NCI-H460 (cell line): Measurements from ENCODE around the gene KRT24. TPM values are rescaled to one million over a fixed set of nuclear protein-coding genes. Genes with fewer than 3 reads are reported as not detected.
A peak's percentile ranks its signal among the peaks of the same experiment; 100 is the strongest.
"Not testable (repeated sequence)": the region's sequence is repeated elsewhere in the genome, so short reads cannot be mapped to it uniquely, and the experiment has no call there.

Experiments used
- DNase-seq: peaks from one replicate; pipeline ENCODE4 v3.0.0-alpha.2; 2016; ENCODE audit warnings: low read depth; ENCODE audit errors: extremely low read depth
- polyA plus RNA-seq: library from polyadenylated mRNA; depleted of rRNA; stranded (reverse); fragments of >200 nt; gene quantifications from 2 replicates; pipeline ENCODE4 v1.2.3, GENCODE V29; 2014; cell fraction: nucleus; rRNA removed
- total RNA-seq: library from RNA; depleted of rRNA; stranded (reverse); fragments of >200 nt; shearing (Covaris generic); gene quantifications from 2 replicates; pipeline ENCODE4 v1.2.3, GENCODE V29; 2014; rRNA removed

The KRT24 gene
- total RNA-seq = not detected in 2 replicates
- polyA plus RNA-seq = not detected in 2 replicates

- DNase-seq = no peak
Observed at GRCh38 chr17:40703652-40704051, at the start of gene KRT24. TSS of gene KRT24 (minus strand) at chr17:40703752. CDS start at chr17:40703693, 59 bp downstream.

- no peak for DNase-seq
Observed at GRCh38 chr17:40751065-40751464, 47.5 kb upstream of the KRT24 start.

- DNase-seq = no peak
Observed at GRCh38 chr17:40750391-40750790, 46.8 kb upstream of the KRT24 start.

- DNase-seq = not testable (repeated sequence)
Observed at GRCh38 chr17:40748666-40749065, 45.1 kb upstream of the KRT24 start.

GRCh38 chr17:40738553-40738952 lies 35.0 kb upstream of the KRT24 start:
- no peak for DNase-seq

GRCh38 chr17:40735016-40735415 lies 31.5 kb upstream of the KRT24 start:
- no peak for DNase-seq

GRCh38 chr17:40734018-40734417 lies 30.5 kb upstream of the KRT24 start:
- DNase-seq = no peak

- DNase-seq = no peak
Observed at GRCh38 chr17:40730970-40731369, 27.4 kb upstream of the KRT24 start.

GRCh38 chr17:40727447-40728231 lies 24.1 kb upstream of the KRT24 start:
- peak; percentile 58 for DNase-seq

- peak; percentile 5 for DNase-seq
Observed at GRCh38 chr17:40726919-40727318, 23.4 kb upstream of the KRT24 start.

- DNase-seq = no peak
Observed at GRCh38 chr17:40724656-40725055, 21.1 kb upstream of the KRT24 start.

- no peak for DNase-seq
Observed at GRCh38 chr17:40722241-40722640, 18.7 kb upstream of the KRT24 start.

GRCh38 chr17:40720899-40721298 lies 17.3 kb upstream of the KRT24 start:
- DNase-seq = no peak

GRCh38 chr17:40718930-40719329 lies 15.4 kb upstream of the KRT24 start:
- no peak for DNase-seq

GRCh38 chr17:40717776-40718175 lies 14.2 kb upstream of the KRT24 start:
- DNase-seq = no peak

GRCh38 chr17:40714473-40714872 lies 10.9 kb upstream of the KRT24 start:
- DNase-seq = no peak

- no peak for DNase-seq
Observed at GRCh38 chr17:40707745-40708144, 4.2 kb upstream of the KRT24 start.

- DNase-seq = no peak
Observed at GRCh38 chr17:40705584-40705983, 2.0 kb upstream of the KRT24 start.

GRCh38 chr17:40702271-40702670 lies 1.3 kb downstream of the KRT24 start:
- no peak for DNase-seq

GRCh38 chr17:40699853-40700252 lies 3.7 kb downstream of the KRT24 start:
- DNase-seq = no peak

- no peak for DNase-seq
Observed at GRCh38 chr17:40699371-40699770, 4.2 kb downstream of the KRT24 start.

- DNase-seq = no peak
Observed at GRCh38 chr17:40697297-40697696, 6.3 kb downstream of the KRT24 start.

- DNase-seq = no peak
Observed at GRCh38 chr17:40696651-40697072, 6.9 kb downstream of the KRT24 start.
